Natural killer cell (primary cell): ENCODE measurements around the gene TMEM132D. TPM values are rescaled to one million over a fixed set of nuclear protein-coding genes. Genes with fewer than 3 reads are reported as not detected.

Experiments
- ATAC-seq, 3 donors: fragments of 150-1000 bp in 2 of 3; fragments of 200-7000 bp in 1 of 3; cut with Tn5 transposase; 1 replicate in 1 of 3; 2 replicates in 2 of 3; pipeline ENCODE4 v1.10.0; 2021; ENCODE audit warnings: mild to moderate bottlenecking in 2 of 3, moderate library complexity in 2 of 3
- DNase-seq, 2 donors: peaks; one replicate each; pipeline versions ENCODE4 v3.0.0 to v3.0.0-alpha.2; 2013 to 2021; ENCODE audit warnings: mixed read lengths in 1 of 2
- H3K27ac ChIP-seq: one replicate; pipeline ENCODE4 v1.5.1; 2013; ENCODE audit warnings: mild to moderate bottlenecking, low read length
- H3K27me3 ChIP-seq: one replicate; pipeline ENCODE4 v1.6.1; 2013; ENCODE audit warnings: low read length; ENCODE audit not compliant: control insufficient read depth, insufficient read depth
- H3K36me3 ChIP-seq: one replicate; pipeline ENCODE4 v1.6.1; 2013; ENCODE audit warnings: low read length; ENCODE audit not compliant: control insufficient read depth, insufficient read depth
- H3K4me1 ChIP-seq: one replicate; pipeline ENCODE4 v1.6.1; 2013; ENCODE audit warnings: low read length; ENCODE audit not compliant: control insufficient read depth, insufficient read depth
- H3K4me3 ChIP-seq: one replicate; pipeline ENCODE4 v1.5.1; 2013; ENCODE audit warnings: low read length
- H3K9me3 ChIP-seq: one replicate; pipeline ENCODE4 v1.6.1; 2013; ENCODE audit warnings: low read length; ENCODE audit not compliant: control insufficient read depth, insufficient read depth
- H3K27ac Mint-ChIP-seq, 2 donors: one replicate each; pipeline ENCODE4 v1.8.0; 2022; ENCODE audit warnings: mild to moderate bottlenecking in 2 of 2, mixed read lengths in 2 of 2, moderate library complexity in 1 of 2
- H3K27me3 Mint-ChIP-seq, 2 donors: one replicate each; pipeline ENCODE4 v1.8.0; 2022; ENCODE audit warnings: low read depth in 2 of 2, mixed read lengths in 2 of 2
- H3K36me3 Mint-ChIP-seq: one replicate; pipeline ENCODE4 v1.8.0; 2022; ENCODE audit warnings: mixed read lengths
- H3K4me1 Mint-ChIP-seq, 2 donors: one replicate each; pipeline ENCODE4 v1.8.0; 2022; ENCODE audit warnings: mixed read lengths in 2 of 2
- H3K4me3 Mint-ChIP-seq: one replicate; pipeline ENCODE4 v1.8.0; 2022; ENCODE audit warnings: mild to moderate bottlenecking, moderate library complexity, mixed read lengths
- H3K9me3 Mint-ChIP-seq, 2 donors: one replicate each; pipeline ENCODE4 v1.8.0; 2022; ENCODE audit warnings: mixed read lengths in 2 of 2
- CTCF ChIP-seq: fragments of 200-600 bp; IDR thresholded peaks from one replicate; pipeline ENCODE4 v1.8.0; 2022; ENCODE audit warnings: antibody characterized with exemption
- WGBS: methylation state at CpG from one replicate; pipeline ENCODE4 v1.1.7; 2013; ENCODE audit warnings: missing lambda C conversion rate; ENCODE audit not compliant: insufficient coverage; 5-methylcytosine and 5-hydroxymethylcytosine counted together
- intact Hi-C: fragments of 100-400 bp; cut with micrococcal nuclease; formaldehyde crosslinking; loops from one replicate; pipeline ENCODE4 v1.14.2; 2022
- total RNA-seq, 4 donors: library from RNA; stranded (reverse); fragments of 120-200 nt in 1 of 4; gene quantifications; one replicate each; pipeline versions ENCODE4 v1.2.3 to v1.2.4, GENCODE V29; 2013 to 2022

The TMEM132D gene
- total RNA-seq, 3 donors from 2014 or later (not counting 1 experiment from before 2014, with no cell fraction given): not detected

- no peak for ATAC-seq
These were observed 802.0 kb downstream of the TMEM132D start for GRCh38 chr12:129101816-129102215.

GRCh38 chr12:129101404-129101803 is 802.4 kb downstream of the TMEM132D start:
- no peaks in the 10 kb centered on the region for H3K27me3 Mint-ChIP-seq
- H3K4me3 Mint-ChIP-seq: no peak overlapping the region
- DNase-seq (no peak), ATAC-seq (no peak)
- Histone ChIP-seq H3K4me3 (no peak overlapping the region), H3K9me3 (no peaks in the 10 kb centered on the region), H3K4me1 (no peaks in the 10 kb centered on the region), H3K36me3 (no peaks in the 10 kb centered on the region), H3K27me3 (no peaks in the 10 kb centered on the region), H3K27ac (no peak overlapping the region)
- intact Hi-C loops: no loop called here
- no peaks in the 10 kb centered on the region for H3K4me1 Mint-ChIP-seq
- no peaks in the 10 kb centered on the region for H3K36me3 Mint-ChIP-seq
- 84% methylated on average over 5 of the region's 5 CpGs for WGBS
- TF ChIP-seq CTCF: no peak
- H3K27ac Mint-ChIP-seq: no peak overlapping the region
- H3K9me3 Mint-ChIP-seq: no peaks in the 10 kb centered on the region

More at GRCh38 chr12:129101816-129102215, 802.0 kb downstream of the TMEM132D start:
- H3K36me3 ChIP-seq: no peaks in the 10 kb centered on the region
- no peaks in the 10 kb centered on the region for H3K9me3 ChIP-seq
- H3K4me1 ChIP-seq: no peaks in the 10 kb centered on the region
- no peak overlapping the region for H3K27ac ChIP-seq
- WGBS: 91% methylated on average over 5 of the region's 5 CpGs
- H3K27me3 Mint-ChIP-seq: no peaks in the 10 kb centered on the region
- TF ChIP-seq CTCF: no peak
- H3K9me3 Mint-ChIP-seq: no peaks in the 10 kb centered on the region
- no peak for DNase-seq
- H3K4me3 ChIP-seq: no peak overlapping the region
- intact Hi-C loops: no loop called here
- no peaks in the 10 kb centered on the region for H3K27me3 ChIP-seq
- H3K4me3 Mint-ChIP-seq: no peak overlapping the region
- no peaks in the 10 kb centered on the region for H3K4me1 Mint-ChIP-seq
- H3K36me3 Mint-ChIP-seq: no peaks in the 10 kb centered on the region
- no peak overlapping the region for H3K27ac Mint-ChIP-seq

- ATAC-seq: no peak
- Histone ChIP-seq H3K9me3 (no peaks in the 10 kb centered on the region), H3K4me1 (no peaks in the 10 kb centered on the region), H3K27ac (no peak overlapping the region), H3K4me3 (no peak overlapping the region), H3K27me3 (no peaks in the 10 kb centered on the region), H3K36me3 (no peaks in the 10 kb centered on the region)
- Mint-ChIP-seq H3K27ac (no peak overlapping the region), H3K9me3 (no peaks in the 10 kb centered on the region), H3K4me3 (no peak overlapping the region), H3K36me3 (no peaks in the 10 kb centered on the region), H3K27me3 (no peaks in the 10 kb centered on the region), H3K4me1 (no peaks in the 10 kb centered on the region)
- TF ChIP-seq CTCF: no peak
- WGBS: 69% methylated on average over 2 of the region's 3 CpGs
- intact Hi-C loops: no loop called here
- no peak for DNase-seq
These were observed 806.4 kb downstream of the TMEM132D start for GRCh38 chr12:129097451-129097850.

GRCh38 chr12:129096968-129097367 is 806.9 kb downstream of the TMEM132D start:
- H3K27ac Mint-ChIP-seq: no peak overlapping the region
- no peak overlapping the region for H3K4me3 Mint-ChIP-seq
- DNase-seq: no peak
- Histone ChIP-seq H3K4me3 (no peak overlapping the region), H3K4me1 (no peaks in the 10 kb centered on the region), H3K36me3 (no peaks in the 10 kb centered on the region), H3K27ac (no peak overlapping the region), H3K9me3 (no peaks in the 10 kb centered on the region), H3K27me3 (no peaks in the 10 kb centered on the region)
- intact Hi-C loops: no loop called here
- no peaks in the 10 kb centered on the region for H3K36me3 Mint-ChIP-seq
- ATAC-seq: no peak
- H3K4me1 Mint-ChIP-seq: no peaks in the 10 kb centered on the region
- no peak for TF ChIP-seq CTCF
- 90% methylated on average over 7 of the region's 7 CpGs for WGBS
- H3K27me3 Mint-ChIP-seq: no peaks in the 10 kb centered on the region
- no peaks in the 10 kb centered on the region for H3K9me3 Mint-ChIP-seq
